GM18951 (cell line): ENCODE data around the gene DNAI1.

Source experiments
- POLR2A ChIP-seq: IDR thresholded peaks from 4 replicates; pipeline ENCODE4 v1.6.1; 2011; ENCODE audit warnings: mild to moderate bottlenecking; ENCODE audit not compliant: insufficient read length, insufficient read depth; ENCODE audit errors: extremely low read depth
- in situ Hi-C: fragments of 300-500 bp; cut with MboI; formaldehyde crosslinking; loops from one replicate; pipeline ENCODE4 v1.12.0; 2022; ENCODE audit warnings: low sequenced_read_pairs, mixed read lengths, inconsistent platforms; ENCODE audit not compliant: unreplicated experiment

DNAI1 gene

DNA sequence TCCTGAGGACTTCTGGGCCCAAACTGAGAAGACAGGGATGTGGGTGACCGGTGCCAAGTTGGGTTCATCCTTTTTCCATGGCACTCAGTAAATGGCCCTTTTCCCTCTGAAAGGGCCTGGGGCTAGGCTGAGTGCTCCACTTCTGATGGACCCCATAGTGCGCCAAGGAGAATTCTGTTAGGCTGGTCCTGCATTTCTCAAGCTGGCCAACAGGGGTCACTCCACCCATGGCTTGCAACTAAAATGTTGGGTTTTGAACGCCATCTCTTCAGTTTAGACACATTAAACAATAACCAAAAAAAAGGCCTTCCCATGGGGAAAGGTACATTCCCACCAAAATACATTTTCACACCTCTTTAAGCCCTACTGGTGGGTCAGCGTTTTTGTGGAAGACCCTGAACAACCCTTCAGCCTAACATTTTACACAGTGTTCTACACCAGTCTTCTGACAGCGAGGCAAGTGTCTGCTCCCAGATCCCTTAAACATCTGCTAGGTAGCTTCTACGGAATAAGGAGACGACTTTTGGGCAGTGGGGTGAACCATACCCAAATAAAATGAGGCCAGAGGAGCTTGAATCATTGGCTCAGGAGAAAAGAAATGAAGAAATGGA, 103.6 kb downstream of the DNAI1 start:
- no peak for TF ChIP-seq POLR2A
- in situ Hi-C loops, result no loop called here

DNA sequence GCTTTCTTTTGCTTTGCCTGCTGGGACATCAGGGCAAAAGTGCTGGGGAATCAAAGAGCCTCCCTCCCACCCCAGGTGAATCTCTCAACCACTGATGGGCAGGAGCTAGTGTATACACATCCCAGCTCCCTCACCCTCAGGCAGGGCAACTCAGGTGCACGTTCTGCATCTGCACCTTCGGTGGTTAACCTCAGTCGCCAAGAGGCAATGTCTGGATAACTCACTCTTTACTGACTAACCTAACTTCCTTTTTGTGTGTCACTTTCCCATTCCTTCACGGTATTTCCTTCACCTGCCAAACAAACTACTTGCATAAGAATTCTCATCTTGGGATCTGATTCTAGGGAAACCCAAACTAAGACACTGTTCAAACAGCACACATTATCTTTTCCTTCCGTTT, 104.7 kb downstream of the DNAI1 start:
- no peak for TF ChIP-seq POLR2A
- in situ Hi-C loops, result no loop called here

DNA sequence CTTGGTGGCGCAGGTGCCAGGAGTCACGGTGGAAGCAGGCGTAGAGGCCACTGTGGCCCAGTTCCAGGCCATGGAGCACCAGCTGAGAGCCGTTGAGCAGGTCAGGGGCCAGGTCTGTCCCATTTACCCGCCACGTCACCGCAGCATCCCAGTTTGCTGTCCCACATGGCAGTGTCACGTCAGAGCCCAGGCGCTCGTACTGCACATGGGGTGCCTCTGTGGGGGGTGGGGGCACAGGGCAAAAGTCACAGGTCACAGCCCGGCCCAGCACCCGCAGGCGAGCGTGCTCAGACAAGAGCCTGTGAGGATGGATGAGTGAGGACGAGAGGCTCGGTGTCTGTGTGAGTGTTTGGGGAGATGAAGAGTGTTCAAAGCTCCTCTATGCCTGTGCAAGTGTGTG, 106.0 kb downstream of the DNAI1 start:
- in situ Hi-C loops, result no loop called here
- no peak for TF ChIP-seq POLR2A

DNA sequence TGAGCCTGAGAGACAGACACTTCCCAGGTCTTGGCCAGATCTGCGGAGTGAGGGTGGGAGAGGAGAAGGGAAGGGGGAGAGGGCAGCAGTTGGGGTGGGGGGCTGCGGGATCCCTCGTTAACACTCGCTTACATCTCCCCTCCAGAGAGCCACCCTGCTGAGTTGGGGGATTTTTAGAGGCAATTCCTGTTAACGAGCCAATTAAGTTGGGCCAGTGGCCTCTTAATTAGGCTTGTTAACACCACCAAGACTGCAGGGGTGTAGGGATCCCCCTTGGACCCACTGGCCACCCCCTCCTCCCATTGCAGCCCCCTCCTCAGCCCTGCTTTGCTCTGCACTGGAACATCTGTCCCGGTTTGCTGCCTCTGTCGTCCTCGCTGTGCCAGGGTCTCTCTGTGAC, 107.3 kb downstream of the DNAI1 start:
- TF ChIP-seq POLR2A, result no peak
- in situ Hi-C loops, result no loop called here

DNA sequence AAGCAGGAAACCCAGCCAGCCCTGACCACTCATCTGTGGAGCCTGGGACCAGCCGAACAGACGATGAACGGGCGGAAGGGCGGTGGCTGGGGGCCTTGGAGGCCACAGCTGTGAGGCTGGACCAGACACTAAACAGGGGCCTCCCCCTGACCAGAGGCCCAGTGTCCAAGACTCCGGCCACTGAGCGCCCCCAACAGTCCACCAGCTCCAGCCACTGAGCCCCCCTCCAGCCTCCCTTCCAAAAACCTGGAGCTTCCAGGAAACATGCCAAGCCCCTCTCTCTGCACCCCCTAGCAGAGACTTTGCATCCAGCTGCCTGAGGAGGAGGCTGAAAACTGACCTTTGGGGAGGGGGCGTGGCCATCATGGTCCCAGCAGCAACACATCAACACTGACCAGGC, 107.7 kb downstream of the DNAI1 start:
- in situ Hi-C loops, result no loop called here
- TF ChIP-seq POLR2A, result no peak

DNA sequence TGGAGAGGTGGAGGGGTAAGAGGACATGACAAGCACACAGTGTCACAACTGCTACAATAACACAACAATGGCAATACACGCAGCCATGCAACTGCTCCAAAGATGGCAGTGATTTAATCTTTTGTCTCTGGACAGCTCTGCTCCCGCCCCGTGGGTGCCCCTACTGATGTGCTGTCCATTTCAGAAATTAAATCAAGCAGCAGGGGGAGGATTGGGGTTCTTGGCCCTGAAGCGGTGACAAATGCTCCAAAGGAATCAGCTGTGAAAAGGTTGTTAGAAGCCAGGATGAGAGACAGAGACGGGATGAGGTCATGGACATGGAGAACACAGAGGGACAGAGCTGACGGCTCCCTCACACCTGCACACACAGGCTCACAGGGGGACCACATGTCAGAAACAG, 108.4 kb downstream of the DNAI1 start:
- no peak for TF ChIP-seq POLR2A
- in situ Hi-C loops, result no loop called here

DNA sequence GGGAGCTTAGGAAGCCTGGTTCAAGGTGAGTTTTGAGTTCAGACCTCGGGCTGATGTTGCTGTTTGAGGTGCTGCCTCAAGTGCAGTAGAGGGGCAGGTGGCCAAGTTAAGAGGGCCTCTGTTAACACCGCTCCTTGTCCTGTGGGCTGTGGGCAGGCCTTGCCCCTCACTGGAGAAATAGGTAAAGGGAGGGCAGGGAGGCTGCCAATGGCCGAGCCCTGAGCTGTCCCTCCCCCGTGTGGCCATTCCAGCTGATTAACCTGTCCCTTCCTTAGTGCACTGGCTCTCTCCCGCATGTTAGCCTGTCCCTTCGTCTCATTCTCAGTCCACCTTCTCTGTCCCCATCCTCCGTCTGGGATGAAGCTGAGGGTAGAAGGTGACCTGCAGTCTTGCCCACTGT, 109.5 kb downstream of the DNAI1 start:
- TF ChIP-seq POLR2A, result no peak
- in situ Hi-C loops, result no loop called here

DNA sequence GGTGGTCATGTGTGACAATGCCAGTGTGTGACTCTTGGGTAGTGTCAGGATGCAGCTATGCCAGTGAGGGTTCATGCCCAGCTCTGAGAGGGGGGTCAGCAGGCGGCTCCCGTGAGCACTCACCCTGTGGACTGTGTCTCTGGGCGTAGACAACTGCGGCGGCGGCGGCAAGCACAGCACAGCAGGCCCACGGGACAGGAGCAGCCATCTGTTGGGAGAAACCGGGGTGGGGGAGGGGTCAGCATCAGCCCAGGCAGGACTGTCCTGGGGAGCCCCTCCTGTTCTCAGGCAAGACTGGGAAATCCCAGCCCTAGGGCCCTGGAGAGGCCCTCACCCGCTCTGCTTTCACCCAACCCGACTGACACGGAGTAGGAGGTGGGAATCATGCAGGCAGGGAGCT, 110.2 kb downstream of the DNAI1 start:
- TF ChIP-seq POLR2A, result no peak
- in situ Hi-C loops, result no loop called here

DNA sequence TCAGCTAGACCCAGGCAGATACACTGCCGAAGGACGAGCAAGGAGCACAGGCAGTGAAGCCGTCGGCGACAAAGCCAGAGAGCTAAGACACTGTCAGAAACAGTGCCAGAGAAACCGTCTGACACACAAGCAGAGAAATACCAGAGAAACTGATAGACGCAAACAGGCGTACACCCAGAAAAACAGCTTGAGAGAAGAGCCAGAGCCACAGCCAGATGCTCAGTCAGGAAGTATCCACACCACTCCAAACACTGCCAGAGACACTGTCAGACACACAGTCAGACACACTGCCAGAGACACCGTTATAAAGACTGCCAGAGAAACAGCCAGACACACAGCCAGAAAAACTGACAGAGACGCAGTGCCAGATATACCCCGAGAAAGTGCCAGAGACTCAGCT, 111.8 kb downstream of the DNAI1 start:
- no peak for TF ChIP-seq POLR2A
- in situ Hi-C loops, result no loop called here
